ENCODE measurements around the gene VPS41.

The VPS41 gene

DNA sequence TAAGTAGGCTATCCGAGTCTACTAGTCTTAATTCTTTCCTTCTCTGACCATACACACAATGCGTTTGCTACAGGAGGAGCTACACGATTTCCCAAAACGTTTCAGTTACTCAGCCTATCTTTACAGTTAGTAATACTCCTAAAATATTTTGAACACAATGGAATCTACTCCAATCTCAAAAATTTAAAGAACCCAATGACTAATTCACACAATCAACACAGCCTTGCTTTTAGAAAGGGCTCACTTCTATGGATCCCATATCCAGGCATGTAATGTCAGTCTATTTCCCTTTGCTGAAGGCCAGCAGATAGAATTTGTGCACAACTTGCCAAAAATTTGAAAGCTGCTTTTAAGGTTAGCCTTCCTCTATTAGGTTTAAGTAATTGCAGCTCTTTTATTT lies 107.2 kb downstream of the VPS41 start:
- no peak for DNase-seq (ENCODE audit: low read depth)

DNA sequence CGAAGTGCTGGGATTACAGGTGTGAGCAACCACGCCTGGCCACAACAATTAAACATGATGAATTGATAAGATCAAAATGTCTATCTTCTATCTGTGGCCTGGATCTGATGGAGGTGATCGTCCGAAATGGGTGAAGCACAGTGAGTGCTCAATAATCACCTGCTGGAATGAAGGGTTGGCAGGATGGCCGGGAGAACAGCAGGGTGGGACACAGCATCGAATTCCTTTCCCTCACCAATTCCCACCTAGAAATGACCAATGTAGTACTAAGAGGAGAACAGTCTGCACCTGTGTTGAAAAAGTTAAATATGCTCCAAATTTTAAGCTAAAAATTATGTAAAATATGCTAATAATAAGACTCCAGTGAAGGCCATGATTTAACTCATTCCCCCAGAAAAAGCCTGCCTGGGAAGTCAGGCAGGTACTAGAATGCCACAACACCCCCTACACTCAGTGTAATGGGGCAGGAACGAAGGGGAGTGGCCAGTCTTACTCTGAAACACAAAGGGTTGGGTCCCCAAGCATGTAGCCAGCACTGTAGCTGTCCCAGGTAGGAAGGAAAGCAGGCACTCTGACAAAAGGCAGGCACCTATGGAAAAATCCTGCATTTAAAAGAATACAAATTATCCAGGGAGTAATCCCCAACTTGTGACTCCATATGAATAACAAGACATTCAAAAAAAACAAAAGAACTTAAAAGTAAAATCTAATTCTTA lies 110.3 kb downstream of the VPS41 start:
- DNase-seq (ENCODE audit: low read depth) = no peak

DNA sequence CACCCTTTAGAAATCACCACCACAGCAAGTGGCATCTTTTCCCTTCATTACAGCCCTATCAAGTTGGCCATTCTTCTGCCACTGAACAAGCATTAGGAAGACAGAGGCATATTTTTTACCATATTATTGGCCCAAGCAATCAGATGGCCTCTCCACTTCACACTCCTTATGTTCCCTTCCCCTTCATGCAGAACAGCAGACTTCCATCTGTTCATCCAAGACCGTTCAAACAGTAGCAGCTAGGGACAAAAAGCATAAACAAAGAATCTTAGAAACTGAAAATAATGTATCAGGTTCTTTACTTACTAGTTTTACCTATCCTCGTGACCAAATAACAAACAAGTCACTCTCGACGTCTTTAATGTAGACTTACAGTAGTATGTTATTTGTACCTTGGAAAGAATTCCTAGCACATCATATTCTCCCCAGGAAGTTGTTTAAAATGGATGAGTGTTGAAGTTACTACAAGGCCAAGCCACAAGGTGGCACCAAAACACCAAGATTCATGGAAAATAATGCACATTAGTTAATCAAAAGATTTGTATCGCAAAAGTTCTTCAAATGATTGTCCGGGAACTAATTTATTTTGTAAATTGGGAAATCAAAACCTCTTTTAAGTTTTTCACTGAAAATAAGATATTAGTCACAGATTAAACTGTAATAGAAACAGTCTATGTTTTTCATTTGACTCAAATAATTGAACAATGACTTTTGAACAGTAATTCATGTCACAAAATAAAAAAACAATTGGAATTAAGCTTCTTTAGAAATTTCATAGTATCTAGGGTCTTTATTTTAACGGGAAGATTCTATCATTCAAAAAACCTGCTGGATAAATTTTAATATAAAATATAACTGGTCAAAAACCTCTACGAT lies 112.1 kb downstream of the VPS41 start:
- DNase-seq (ENCODE audit: low read depth) = peak; percentile 11

DNA sequence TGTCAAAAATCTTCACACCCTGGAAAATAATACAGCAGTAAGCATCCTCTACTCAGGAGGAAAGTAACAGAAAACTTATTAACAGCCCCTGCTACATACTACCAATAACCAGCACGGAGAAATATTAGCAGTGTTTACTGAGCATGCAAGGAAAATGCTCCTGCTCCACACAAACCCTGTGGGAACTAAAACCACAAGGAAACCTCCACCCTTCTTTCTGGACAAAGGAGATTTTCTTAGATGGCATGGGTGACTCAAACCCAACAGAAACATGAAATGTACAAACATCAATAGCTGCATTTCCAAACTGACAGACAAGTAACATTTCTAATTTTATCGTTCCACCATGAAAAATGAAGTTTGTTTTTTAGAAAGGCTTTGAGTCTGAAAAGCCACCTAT lies 113.4 kb downstream of the VPS41 start:
- no peak for DNase-seq (ENCODE audit: low read depth)

DNA sequence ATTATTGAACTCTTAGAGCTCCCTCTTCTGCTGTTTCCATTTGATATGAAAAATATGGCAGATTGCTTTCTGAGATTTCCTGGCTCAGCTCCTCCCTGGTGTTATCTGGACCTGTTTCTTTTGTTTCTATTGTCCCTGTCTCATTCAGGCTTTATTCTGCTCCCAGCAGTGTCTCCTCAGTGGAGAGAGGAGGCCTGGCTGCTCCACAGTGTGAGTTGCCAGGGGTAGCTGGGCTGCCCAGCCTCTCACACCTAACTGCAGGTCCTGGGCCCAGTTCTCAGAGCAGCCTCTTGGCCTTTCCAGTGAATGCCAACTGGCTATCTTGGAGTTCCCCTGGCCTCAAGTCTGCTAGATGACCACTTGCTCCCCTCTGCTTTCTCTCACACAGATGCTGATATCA lies 127.0 kb downstream of the VPS41 start:
- no peak for DNase-seq (ENCODE audit: low read depth)

DNA sequence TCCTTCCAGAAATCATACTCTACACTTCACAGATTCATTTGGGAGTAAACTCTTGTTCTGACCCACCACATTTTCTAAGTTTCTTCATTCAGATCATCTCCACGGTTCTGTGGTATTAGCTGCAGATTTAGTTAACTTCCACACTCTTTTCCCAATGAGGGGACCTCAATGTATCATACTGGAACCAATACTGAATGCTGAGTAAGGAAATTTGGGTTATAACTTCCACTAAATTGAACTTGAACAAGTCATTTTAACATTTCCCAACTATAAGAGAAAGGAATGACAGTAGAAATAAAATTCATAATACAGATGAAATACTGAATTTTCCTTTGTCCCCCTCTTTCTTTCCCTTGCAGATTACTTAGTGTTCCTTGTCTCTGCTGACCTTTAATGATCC lies 131.4 kb downstream of the VPS41 start:
- no peak for DNase-seq (ENCODE audit: low read depth)

DNA sequence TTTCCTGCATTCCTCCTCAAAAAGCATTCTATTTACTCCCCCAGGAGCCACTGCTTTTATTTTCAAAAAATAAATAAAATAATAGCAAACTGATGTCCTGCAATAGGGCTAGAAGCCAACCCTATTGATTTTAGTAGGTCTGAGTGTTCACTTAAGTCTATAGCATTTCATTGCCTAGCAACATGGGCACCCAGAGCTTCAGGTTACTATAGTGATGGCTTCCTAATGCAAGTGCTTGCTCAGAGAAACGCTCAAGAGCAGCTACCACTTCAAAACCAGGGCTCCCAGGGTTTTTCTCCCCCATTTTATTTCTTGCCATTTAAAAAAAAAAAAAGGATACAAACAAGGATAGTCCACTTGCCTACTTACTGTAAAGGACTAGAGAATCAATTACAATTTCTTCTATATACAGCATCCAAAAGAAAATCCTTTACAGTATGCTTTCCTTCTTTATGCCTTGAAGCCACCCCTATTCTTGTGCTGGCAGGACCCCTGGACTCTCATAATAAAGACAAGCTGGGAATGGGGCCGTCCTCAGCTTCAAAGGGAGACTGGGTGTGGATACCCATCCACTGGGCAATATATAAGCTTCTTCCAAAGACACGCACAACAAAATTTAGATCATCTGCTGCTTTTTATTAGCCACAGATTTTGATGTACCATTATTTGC lies 133.3 kb downstream of the VPS41 start:
- DNase-seq (ENCODE audit: low read depth) = no peak

DNA sequence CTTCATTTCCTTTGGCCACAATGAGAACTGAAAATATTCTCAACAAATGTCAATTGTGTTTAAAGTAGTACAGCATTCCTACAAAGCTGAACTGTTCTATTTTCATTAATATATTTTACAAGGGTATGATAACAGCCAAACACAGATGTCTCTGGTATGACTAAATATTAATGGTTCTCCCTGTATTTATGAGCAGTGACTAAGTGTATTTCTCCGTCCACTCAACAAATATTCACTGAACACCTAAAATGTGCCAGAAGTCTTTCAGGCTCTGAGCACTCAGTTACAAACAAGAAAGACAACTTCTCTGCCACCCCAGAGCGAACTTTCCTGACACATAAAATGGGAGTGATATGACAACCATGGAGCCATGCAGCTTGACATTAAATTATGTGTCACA lies 135.6 kb downstream of the VPS41 start:
- no peak for DNase-seq (ENCODE audit: low read depth)

DNA sequence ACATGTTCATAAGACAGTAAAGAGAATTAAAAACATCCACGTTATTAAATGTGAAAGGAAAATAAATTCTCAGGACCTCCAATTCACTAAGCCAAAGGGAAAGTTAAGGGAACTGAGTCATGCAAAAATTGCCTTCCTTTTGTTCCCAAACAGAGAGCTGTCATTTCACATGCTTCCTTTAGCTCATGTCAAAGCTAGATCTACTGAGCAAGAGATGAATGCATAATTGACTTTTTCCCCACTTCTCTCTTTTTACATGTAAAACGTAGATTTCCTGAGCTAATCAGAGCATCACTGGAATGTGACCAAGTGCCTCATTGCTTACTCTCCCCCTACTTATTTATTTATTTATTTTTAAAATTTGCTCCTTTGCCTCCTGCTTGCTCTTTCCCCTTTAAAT lies 148.8 kb downstream of the VPS41 start:
- DNase-seq (ENCODE audit: low read depth) = no peak

DNA sequence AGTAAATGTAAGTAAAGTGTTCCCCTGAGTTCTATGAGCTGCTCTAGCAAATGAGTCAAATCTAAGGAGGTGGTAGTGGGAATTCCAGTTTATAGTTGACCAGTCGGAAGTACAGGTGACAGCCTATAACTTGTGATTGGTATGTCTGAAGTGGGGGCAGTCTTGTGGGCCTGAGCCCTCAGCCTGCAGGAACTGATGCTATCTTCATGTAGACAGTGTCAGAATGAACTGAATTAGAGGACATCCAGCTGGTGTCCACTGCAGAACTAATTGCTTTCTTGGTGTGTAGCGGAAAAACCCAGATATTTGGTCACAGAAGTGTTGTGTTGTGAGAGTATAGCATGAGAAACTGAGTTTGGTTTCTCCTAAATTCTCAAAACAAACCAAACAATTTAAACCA lies 150.0 kb downstream of the VPS41 start:
- DNase-seq (ENCODE audit: low read depth) = no peak

DNA sequence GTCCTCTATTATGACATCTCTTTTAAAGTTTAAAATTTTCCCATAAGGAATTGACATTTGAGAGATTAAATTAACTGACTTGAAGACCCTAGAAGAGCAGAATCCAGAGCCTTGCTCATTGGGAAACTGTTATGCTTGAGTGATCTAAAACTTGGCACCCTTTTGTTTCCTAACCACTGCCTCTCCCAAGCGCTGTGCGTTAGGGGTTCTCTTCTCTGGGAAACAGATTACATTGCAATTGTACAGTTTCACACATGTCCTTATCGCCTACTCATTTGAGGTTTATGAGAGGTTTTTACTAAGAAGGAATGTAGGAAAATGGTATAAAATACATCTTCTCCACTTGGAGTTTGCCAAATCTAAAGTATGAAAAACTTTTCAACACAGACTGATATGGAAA lies 151.1 kb downstream of the VPS41 start:
- no peak for DNase-seq (ENCODE audit: low read depth)

DNA sequence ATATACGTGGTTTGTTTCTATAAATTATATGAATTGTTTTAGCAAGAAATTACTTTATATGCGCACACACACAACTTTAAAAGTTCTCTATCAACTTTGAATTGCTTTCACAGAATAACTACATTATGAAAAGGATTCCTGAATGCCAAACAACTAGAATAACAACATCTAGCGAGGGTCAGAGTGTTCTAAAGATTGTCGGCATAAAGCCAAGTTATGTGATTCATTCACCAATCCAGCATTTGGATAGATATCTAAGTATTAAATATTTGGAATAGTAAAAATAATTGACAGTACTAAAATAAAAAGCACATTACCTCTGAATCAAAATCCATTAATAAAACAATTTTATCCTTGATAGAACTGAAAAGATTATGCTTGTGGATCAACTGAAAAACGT lies 152.5 kb downstream of the VPS41 start:
- DNase-seq (ENCODE audit: low read depth) = no peak

DNA sequence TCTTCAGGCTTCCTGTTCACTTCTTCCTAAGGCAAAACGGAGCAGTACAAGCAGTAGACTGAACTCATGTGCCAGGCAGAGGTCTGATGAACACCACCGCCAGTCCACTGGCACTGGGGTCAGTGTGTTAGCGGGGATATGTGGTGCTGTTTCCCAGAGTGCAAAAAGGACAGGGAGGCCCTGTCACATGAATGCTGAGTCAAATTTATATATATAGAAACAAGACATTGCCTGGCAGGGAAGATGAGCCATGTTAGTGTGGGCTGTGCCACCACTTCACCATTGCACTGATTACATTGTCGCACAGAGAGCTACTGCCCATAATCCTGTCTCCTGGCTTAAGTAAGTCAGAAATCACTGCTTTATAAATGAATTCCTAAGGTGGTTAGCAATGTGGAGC lies 155.6 kb downstream of the VPS41 start:
- DNase-seq (ENCODE audit: low read depth) = no peak

DNA sequence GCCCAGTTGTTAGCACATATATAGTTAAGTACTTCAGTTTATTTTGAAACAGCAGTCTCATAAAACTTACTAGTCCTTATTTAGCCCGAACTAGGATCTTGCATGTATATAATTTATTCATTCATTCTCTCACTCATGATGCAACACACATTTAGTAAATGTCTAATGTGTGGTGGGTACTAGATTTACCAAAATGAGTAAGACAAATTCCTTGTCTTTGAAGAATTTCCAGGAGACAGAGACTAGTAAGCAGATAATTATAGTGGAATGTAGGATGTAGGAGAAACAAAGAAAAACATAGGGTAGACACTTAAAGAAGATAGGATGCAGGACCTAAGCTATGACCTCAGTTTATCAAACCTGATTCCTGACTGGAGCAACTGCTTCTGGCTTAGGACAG lies 157.6 kb downstream of the VPS41 start:
- DNase-seq (ENCODE audit: low read depth) = peak; percentile 15

DNA sequence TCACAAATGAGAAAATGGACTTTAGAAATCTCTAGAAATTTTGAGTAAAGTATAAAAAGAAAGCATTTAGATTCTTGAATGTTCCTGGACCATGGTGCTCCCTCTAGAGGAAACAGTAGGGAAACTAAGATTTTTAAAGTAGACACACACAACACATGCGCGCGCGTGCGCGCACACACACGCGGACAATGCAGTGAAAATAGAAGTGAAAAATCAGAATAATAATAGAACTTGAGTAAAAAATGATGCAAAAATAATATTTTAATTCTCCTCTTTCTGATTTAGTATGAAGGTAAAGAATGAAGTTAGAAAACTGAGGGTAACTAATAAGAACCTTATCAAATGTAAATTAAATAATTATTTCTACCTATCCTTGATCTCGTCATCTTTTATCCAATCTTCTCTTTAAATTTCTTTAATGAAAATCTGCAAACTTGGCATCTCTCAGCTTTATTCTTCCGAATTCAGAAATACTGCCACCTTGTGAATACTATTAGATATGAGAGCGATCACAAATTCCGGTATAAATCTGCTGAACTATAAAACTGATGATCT lies 160.9 kb downstream of the VPS41 start:
- no peak for DNase-seq (ENCODE audit: low read depth)

DNA sequence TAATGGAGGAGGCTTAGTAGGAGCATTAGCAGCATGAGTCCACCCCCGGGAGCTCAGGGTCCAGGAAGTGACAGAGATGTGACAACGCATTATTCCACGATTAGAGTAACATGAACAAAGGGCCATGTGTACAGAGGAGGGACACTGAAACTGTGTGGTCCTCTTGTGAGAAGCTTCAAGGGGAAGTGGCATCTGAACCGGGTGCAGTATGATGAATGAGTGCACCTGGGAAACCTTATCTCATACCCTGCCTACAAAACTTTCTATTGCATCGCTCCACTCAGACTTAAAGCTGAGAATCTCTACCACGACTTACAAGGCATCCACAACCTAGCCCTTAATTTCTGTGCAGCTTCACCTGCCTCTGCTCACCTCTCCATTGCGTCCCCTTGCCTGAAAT lies 162.6 kb downstream of the VPS41 start:
- no peak for DNase-seq (ENCODE audit: low read depth)

DNA sequence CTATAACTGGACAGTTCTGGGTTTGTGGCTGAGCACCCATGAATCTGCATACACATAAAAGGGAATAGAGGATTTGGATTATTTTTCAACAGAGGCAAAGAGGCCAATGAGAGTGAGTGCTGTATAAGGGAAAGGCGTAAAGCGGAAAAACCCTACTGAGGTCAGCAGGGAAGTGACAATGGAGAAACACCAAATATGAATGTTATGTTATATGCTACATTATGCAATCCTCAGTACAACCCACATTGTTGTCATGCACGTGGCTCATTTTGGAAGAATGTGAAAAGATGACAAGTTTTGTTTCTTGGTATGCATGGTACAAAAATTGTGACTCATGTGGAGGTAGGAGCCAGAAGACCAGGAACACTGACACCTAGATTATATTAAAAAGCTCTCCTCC lies 164.2 kb downstream of the VPS41 start:
- DNase-seq (ENCODE audit: low read depth) = peak; percentile 45

DNA sequence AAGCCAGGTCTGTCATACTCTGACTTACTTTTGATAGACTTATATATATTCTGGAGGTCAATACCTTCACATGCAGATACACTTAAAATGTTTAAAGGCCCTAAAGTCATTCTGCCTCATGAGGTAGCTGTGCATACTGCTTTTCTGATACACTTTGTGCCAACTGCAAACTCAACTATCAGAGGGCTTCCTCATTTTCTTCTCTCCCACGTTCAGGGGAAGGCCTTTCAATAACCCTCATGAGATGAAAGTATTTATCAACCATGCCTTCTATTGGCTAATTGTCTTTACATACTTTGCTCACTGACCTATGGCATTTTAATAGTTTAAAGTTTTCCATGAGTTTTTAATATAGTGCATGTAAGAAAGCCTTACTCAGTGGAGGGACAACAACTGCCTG lies 165.1 kb downstream of the VPS41 start:
- no peak for DNase-seq (ENCODE audit: low read depth)

DNA sequence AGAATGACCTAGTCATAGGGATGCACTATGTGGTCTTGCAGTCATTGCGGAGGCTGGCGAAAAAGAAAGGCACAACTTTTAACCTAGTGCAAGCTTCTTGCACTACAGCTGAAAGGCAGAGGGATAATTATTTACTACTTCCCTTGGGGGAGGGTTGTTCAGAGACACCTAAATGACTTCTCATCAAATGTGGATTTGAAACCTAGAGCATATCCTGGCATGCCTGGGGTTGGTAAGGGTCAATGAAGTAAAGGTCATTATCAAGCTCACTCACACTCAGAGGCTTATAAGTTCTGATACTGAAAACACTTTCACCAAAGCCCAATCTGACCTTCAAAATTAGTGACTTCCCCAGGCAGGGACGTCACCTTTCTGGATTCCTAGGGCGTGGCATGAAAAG lies 168.9 kb downstream of the VPS41 start:
- DNase-seq (ENCODE audit: low read depth) = no peak

DNA sequence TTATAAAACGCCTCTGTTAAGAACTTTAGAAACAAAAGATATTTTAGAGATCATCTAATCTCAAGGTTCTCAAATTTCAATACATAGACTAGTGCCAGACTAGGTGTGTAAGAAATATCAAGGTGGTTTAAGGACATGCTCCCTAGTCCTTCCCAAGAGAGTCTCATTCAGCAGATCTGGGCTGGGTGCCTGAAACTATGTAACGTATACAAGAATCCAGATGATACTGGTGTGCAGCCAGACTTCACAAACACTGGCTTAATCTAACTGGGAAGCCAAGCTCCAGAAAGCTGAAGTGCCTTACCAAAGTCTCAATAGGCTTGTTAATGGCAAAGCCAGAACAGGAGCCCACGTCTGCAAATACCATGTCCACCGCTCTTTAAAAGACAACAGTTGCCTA lies 172.9 kb downstream of the VPS41 start:
- no peak for DNase-seq (ENCODE audit: low read depth)

DNA sequence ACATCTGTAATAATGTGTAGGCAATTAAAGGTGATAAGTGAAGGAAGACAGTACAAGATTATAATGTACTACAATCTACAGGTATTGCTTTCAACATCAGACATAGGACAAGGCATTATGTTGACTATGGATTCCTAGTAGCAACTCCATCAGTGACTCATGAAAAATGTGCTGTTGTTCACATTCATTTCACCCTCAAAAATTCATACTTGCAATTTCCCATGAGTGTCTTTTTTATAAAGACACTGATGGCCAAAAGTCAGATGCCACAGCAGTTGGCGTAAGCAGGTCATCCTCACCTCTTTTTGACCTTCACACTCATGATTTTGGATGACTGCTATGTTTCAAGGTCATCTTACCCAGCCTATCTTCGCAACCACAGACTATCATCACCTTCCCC lies 177.8 kb downstream of the VPS41 start:
- peak; percentile 18 for DNase-seq (ENCODE audit: low read depth)

DNA sequence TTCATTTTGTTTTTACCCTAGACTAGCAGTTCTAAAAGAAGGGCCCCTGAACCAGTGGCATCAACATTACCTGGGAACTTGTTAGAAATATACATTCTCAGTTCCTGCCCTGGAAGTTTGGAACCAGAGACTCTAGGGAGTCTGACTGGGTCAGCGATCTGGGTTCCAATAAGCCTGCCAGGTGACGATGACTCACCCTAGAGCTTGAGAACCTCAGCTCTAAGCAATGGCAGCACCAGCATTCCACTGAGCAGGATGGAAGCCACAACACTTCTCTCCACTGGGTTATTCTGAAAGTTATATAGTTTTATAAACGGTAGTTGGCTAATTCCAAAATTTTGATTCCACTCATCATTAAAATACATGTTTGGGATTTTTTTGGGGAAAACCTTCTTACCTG lies 180.8 kb downstream of the VPS41 start:
- DNase-seq (ENCODE audit: low read depth) = no peak
